ENCODE data around the gene FAM3A.

GRCh38 chrX:154471839-154472684 is 44.0 kb downstream of the FAM3A start:
- TF ChIP-seq CTCF (conservative IDR thresholded peaks at IDR 0.05; ENCODE audit: low read depth in 2 of 2) (no peak), POLR2AphosphoS5 (IDR thresholded peaks at IDR 0.05; ENCODE audit: low read depth) (no peak), REST (IDR thresholded peaks at IDR 0.05; ENCODE audit: unreplicated experiment) (no peak), EZH2 (IDR thresholded peaks at IDR 0.05; ENCODE audit: low read depth, unreplicated experiment) (no peak), NANOG (IDR thresholded peaks at IDR 0.05; ENCODE audit: borderline replicate concordance) (no peak), JUNB (IDR thresholded peaks at IDR 0.05; ENCODE audit: unreplicated experiment) (no peak), CREB1 (CRISPR knock-in tag; IDR thresholded peaks at IDR 0.05; ENCODE audit: low read depth) (no peak), EZH2phosphoT487 (IDR thresholded peaks at IDR 0.05; ENCODE audit: unreplicated experiment) (no peak), ETS1 (IDR thresholded peaks at IDR 0.05) (no peak)

Measured in GM23338 (cell line).